ENCODE data around the gene UCK2.

Gene UCK2

DNA sequence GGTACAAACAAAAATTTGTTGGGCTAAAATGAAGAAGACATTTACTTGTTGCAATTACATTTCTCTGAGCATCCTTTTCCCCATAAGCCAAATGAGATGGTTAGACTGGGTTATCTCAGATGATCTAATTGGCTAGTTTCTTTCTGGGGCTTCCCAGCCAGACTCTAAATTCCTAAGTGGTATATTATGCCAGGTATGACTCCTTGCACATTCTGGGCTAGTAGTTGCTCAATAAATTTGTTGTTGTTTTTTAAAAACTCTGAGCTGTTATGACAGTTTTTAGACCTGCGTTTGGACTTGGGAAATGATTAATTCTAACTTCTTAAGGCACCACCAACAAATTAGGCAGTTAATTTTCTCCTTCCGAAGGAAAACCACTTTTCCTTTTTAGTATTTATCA, 66.1 kb downstream of the UCK2 start:
- in situ Hi-C loops (cut with MboI; ENCODE audit: low sequenced_read_pairs, unreplicated experiment) = no loop called here
- no peak for DNase-seq (ENCODE audit: low spot score)
- TF ChIP-seq, protein P1, sequence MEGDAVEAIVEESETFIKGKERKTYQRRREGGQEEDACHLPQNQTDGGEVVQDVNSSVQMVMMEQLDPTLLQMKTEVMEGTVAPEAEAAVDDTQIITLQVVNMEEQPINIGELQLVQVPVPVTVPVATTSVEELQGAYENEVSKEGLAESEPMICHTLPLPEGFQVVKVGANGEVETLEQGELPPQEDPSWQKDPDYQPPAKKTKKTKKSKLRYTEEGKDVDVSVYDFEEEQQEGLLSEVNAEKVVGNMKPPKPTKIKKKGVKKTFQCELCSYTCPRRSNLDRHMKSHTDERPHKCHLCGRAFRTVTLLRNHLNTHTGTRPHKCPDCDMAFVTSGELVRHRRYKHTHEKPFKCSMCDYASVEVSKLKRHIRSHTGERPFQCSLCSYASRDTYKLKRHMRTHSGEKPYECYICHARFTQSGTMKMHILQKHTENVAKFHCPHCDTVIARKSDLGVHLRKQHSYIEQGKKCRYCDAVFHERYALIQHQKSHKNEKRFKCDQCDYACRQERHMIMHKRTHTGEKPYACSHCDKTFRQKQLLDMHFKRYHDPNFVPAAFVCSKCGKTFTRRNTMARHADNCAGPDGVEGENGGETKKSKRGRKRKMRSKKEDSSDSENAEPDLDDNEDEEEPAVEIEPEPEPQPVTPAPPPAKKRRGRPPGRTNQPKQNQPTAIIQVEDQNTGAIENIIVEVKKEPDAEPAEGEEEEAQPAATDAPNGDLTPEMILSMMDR (IDR thresholded peaks at IDR 0.05; ENCODE audit: borderline replicate concordance, control extremely low read depth, extremely low read depth, insufficient read depth, missing control alignments) = no peak

DNA sequence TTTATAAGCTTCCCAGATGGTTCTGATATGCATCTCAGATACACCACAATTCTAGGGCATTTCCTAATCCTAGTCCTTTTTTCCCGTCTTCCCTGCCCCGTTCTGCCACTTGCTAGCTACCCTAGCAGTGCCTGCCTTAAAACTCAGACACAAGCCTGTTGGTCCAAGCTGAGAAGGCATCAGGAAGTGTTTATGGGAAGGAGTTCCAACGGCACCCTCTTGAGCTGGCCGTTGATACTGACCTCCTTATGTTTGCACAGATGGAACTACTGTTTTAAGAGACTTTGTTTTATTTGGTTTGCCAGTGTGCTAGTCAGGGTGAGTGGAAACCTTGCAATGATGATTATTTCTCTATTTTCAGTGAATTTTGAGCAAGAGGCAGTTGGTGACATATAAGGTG, 67.2 kb downstream of the UCK2 start:
- no peak for DNase-seq (ENCODE audit: low spot score)
- TF ChIP-seq, protein P1 (IDR thresholded peaks at IDR 0.05; ENCODE audit: borderline replicate concordance, control extremely low read depth, extremely low read depth, insufficient read depth, missing control alignments) = no peak
- in situ Hi-C loops (cut with MboI; ENCODE audit: low sequenced_read_pairs, unreplicated experiment) = no loop called here

DNA sequence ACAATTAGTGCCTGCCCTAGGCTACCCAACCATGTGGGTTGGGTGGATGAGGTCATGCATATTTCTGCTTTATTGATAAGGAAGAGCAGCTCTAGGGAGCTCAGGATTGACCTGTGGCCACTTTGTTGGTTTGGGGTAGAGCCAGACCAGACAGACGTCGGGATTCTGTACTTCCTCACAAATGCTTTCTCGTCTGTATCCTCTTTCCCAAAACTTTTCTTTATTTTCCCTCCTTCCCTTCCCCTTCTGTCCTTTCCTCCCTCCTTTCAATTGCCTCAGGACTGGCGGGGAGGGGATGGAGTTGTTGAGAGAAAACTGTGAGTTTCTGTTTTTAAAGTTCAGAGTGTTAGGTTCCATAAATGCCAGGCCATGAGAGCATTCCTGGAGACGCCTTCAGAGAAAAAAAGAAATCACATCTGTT, 68.0 kb downstream of the UCK2 start:
- in situ Hi-C loops (cut with MboI; ENCODE audit: low sequenced_read_pairs, unreplicated experiment) = no loop called here
- DNase-seq (ENCODE audit: low spot score) = no peak
- TF ChIP-seq, protein P1 (IDR thresholded peaks at IDR 0.05; ENCODE audit: borderline replicate concordance, control extremely low read depth, extremely low read depth, insufficient read depth, missing control alignments) = no peak

DNA sequence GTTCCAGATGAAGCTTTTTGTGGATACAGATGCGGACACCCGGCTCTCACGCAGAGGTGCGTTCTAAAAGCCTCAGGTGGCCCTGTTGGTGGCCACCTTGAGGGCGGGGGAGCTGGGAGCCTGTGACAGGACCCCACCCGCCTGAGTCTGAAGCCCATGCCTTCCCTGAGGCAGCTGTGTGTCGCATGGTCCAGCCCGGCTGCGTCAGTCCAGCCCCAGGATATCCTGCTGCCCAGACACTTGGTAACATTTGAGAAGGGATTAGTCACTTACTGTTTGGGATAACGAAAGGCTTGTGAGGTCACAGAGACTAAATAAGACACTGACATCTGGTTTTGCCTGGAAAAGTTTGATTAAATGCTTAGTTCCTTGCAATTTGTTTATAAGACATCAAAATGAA, 68.9 kb downstream of the UCK2 start:
- TF ChIP-seq, protein P1 (IDR thresholded peaks at IDR 0.05; ENCODE audit: borderline replicate concordance, control extremely low read depth, extremely low read depth, insufficient read depth, missing control alignments) = no peak
- in situ Hi-C loops (cut with MboI; ENCODE audit: low sequenced_read_pairs, unreplicated experiment) = no loop called here

DNA sequence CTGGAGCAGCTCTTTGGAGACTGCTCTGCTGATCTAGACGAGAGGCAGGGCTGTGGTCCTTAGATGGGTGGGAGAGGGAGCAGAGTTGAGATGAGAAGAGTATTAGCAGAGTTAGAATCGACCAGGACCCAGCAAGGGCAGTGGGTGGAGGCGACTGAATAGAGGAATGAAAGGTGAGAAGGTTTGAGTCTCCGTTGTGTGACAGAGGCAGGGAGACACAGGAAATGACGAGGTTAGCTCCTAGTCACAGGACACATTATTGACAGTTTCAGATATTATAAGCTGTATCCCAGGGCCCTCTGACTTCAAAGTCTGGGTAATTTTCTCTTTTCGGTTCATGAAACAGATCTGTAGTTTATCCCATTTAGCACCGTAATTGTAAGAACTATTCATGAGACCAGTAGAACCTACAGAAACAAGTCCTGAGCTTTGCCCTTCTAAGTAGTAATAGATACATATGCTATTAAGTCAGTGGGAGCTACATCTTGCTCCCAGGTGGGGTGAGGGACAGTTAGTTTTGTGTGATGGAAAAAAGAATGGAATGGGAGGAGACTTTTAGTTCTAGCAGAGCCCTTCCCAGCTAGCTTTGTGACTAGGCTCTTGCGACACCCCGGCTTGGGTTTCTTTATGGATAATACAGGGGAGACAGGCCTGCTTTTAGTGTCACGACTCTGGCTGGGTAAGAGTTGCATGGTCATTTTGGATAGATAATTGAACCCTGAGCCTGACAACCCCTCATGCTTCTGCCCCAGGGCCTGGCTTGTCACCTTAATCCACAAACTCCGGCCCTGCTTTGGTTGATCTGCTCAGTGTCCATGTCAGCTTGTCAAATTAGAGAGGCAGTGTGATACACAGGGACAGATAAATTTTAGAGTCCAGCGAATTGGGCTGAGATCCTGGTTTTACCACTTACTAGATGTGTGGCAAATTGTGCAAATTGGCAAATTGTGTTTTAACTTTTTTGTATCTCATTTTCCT, 70.2 kb downstream of the UCK2 start:
- TF ChIP-seq, protein P1 (IDR thresholded peaks at IDR 0.05; ENCODE audit: borderline replicate concordance, control extremely low read depth, extremely low read depth, insufficient read depth, missing control alignments) = no peak
- in situ Hi-C loops (cut with MboI; ENCODE audit: low sequenced_read_pairs, unreplicated experiment) = no loop called here
- DNase-seq (ENCODE audit: low spot score) = peak; percentile 50

More for the DNA sequence above, 68.9 kb downstream of the UCK2 start:
- no peak for DNase-seq (ENCODE audit: low spot score)

DNA sequence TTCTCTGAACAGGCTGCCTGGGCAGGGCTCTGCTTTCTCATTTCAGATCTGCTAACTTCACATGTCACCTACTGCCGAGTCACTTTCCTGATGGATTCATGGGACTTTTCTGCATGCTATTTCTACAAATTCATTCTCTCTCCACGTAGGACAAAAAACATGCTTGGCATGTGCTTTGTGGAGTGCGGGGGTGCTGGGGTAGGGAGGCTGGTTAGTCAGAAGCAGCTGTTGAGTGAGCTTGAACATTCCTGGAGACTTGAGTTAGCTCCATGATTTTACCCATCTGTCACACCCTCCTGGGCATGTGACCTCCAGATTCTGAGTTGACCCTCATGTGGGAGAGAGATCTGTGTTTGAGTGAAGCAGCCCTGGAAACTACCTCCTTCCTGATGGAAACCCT, 71.4 kb downstream of the UCK2 start:
- TF ChIP-seq, protein P1 (IDR thresholded peaks at IDR 0.05; ENCODE audit: borderline replicate concordance, control extremely low read depth, extremely low read depth, insufficient read depth, missing control alignments) = no peak
- in situ Hi-C loops (cut with MboI; ENCODE audit: low sequenced_read_pairs, unreplicated experiment) = no loop called here

More for the DNA sequence above, 71.4 kb downstream of the UCK2 start:
- no peak for DNase-seq (ENCODE audit: low spot score)

Data from GM13976 (cell line).